ENCODE measurements around the gene PRR33.

Gene PRR33

DNA sequence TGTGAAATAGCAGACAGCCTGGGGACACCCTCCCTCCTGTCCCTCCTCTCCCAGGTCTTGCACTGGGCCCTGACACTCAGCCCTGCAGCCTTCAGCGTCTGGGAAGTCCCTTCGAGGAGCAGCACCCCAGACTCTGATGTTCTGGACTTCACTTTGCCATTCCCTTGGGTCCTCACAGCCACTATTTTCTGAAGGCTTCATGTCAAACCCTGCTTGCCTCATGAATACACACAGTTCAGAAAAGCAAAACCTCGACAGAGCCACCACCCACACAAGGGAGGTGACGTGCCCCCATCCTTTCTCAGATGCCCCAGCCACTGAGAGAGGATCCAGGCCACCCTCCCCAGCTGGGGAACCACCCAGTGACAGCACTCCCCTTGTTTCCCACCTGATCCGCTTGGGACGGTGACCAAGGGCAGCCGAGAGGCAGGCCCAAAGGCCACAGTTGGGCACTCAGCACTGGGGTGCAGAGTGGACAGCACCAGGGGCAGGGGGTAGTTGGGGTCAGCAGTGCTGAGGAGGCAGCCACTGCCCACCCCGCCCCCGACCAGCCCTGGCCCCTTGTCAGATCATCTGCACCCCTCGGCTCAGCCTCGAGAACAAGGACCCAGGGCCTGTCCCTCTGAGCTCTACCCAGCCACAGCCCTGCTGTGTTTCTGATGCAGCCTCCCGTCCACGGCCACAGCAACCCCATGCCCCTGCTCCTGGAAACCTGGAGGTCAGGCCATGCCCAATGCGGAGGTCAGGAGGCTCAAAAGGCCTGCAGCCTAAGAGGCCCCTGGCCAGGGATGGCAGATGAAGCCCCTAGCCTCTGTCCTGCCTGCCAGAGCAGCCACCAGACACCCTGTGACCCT, 24.7 kb upstream of the PRR33 start:
- no peak for DNase-seq

DNA sequence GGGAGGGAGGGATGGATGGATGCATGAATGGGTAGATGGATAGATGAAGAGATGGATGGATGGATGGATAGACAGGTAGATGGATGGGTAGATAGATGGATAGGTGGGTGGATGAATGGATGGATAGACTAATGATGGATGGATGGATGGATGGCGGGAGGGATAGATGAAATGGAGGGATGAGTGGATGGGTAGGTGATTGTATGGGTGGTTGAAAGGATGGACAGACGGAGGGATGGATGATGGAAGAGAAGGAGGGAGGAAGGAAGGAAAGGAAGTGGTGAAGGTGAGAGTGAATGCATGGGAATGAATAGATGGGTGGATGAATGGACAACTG, 24.1 kb upstream of the PRR33 start:
- DNase-seq, result no peak

DNA sequence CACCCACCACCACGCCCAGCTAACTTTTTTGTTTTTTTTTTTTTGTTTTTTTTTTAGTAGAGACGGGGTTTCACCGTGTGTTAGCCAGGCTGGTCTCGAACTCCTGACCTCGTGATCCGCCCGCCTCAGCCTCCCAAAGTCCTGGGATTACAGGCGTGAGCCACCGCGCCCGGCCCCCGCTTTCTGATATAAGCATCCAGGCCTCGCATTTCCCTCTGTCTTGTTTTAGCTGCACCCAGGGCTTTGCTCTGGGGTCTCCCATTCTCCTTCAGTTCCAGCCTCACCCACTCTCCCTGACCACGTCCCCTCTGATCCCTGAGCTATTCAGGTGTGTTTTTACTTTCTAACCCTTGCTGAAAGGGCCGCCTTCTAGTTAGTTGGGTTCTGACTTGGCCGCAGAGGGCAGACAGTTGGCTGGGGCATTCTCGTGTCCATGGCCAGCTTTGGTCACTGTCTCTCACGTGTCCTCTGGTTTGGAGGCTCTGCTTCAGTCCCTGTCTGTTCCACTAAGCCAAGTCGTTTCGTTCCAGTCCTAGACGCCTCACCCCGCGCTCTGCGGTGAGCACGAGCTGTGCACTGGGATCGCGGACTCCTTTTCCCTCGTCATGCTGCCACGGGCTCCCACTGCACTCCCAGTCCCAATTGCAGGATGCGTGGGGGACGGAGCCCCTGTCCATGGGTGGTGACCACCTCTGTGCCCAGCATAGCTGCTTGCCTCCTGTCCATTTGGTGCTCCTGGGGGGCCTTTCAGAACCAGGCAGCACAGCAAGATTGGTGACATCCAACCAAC, 21.8 kb upstream of the PRR33 start:
- DNase-seq, result no peak

DNA sequence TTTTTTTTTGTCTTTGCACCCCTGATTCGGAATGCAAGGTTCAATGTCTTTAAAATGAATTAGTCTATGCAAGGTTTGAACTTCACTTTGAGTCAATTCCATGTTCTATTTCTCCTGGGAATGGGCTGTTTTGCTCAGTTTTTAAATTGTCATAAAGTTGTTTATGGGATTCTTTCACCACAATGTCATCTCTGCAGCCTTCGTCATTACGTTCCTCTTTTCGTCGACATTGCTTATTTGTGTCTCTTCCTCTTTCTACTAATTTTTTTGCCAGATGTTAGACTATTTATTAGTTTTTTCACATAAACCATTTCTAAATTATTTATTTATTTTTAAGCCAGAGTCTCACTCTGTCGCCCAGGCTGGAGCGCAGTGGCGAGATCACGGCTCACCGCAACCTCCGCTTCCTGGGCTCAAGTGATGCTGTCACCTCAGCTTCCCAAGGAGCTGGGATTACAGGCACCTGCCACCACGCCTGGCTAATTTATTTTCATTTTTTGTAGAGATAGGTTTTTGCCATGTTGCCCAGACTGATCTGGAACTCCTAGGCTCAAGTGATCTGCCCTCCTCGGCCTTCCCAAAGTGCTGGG, 20.7 kb upstream of the PRR33 start:
- no peak for DNase-seq

DNA sequence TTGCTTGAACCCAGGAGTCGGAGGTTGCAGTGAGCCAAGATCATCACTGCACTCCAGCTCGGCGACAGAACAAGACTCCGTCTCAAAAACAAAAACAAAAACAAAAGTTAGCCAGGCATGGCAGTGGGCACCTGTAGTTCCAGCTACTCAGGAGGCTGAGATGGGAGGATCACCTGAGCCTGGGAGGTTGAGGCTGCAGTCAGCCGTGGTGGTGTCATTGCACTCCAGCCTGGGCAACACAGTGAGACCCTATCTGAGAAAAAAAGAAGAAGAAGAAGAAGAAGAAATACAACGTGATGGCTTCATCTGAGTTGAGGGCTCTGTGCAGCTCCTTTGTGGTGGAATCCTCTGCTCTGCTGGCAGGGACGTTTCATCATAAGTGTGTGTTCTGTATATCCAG, 17.8 kb upstream of the PRR33 start:
- DNase-seq, result no peak

DNA sequence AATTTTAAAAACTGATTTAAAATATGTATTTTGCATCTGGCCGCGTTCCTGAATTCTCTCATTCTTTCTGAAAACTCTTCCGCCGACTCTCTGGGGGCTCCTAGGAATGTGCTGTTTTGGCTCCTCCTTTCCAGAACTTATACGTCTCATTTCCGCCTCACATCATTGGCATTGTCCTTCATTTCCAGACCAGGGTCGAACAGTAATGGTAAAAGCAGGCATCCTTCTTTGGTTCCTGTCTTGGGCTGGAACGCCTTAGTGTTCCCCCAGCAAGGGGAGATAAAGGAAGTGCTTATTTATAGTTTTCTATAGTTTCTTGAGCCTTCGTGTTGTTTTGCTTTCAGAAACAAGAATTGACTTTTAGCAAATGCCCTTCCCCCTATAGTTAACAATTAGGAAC, 16.9 kb upstream of the PRR33 start:
- no peak for DNase-seq

DNA sequence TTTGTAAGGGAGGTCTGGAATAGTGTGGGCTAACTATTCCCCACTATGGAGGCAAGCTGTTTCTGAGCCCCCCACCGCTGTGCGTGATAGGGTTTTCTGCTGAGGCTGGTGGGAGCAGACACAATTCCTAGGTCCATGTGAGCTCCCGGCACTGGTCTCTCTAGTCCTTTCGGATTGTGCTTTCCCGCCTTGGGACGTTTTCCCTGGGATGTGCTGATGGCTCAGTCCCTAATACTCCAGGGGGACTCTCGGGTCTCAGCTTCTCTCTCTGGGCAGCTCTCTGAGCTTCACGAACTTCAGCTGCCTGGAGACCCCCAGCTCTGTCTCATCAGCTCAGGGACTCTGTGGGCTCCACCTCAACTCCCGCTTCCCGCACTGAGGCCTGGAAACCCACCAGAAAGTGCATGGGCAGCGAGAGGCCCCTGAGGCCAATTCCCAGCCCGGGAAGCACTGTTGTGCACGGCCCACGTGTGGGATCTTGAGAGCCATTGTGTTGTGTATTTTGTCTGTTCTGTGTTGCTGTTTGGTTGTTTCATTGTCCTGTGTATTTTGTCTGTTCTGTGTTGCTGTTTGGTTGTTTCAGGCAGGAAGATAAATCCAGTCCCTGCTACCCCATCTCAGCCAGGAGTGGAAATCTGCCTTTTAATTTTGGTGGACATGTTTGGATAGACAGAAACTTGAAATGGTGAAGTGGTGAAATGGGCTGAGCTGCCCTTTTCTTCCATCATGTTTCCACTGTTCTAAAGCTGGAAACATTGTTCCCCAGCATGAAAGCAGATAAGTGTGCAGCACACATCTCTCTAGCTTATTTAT, 15.1 kb upstream of the PRR33 start:
- no peak for DNase-seq

DNA sequence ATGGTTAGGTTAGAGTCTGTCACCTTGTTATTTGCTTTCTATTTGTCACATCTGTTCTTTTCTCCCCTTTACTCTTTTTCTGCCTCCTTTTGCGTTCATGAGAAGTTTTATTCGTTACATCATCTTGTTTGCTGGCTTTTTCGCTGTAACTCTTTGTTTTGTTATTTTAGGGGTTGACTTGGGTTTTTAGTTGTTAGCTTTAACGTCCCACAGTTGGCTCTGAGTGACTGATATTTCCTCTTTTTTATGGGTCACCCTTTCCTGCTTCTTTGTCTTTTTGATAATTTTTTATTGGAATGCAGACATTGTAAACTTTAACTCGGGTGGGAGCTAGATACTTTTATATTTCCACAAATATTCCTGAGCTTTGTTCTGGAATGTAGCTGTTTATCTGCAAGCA, 14.5 kb upstream of the PRR33 start:
- DNase-seq, result no peak

DNA sequence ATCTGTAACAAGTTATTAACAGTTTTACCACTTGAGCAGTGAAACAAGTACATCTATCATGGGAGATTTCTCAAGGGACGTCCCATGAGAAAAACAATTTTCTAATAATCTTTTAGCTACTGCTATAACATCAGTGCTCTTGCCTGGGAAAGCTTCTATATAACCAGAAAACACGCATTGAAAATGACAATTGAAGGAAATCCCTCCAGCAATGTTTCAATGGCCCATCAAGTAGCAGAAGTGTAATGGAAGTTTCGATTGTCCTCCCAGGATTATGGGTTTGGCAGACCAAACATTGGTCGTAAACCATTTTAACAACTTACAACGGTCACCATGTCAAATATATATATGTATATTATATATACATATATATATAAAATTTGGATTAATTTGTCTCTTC, 8.0 kb upstream of the PRR33 start:
- no peak for DNase-seq

DNA sequence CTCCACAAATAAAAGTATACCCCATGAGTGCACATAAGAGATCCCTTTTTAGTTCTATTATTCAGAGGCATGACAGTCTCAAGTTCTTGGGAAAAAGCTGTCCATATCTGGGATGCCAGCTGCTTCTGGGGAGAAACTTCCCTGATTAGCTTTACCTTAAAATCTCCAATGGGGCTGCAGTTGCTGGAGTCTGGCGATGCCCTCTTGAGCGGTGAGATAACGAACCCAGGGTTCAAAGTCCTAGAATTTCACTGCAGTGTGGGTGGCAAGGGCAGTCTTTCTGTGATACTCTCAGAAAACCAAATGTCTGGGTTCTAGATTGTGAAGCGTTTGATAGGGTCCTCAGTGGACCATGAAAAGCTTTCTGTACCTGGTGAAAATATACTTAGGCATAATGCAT, 7.4 kb upstream of the PRR33 start:
- no peak for DNase-seq

DNA sequence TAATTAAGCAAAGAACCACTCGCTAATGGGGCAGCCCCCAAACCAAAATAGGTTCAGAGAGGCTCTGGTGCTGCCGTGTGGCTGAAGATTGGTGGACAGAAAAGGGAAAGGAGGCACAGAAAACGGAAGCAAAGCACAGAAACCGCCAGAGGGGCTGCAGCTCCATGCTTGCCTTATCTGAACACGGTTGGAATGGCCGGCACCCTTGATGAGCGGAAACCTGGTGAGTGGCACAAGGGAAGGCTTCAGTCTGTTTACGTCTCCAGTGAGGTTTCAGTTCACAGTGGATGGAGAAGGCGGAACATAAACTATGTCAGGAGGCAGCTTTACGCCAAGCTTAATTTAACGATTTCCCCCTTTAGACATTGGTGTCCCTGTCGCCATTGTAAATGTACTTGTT, 5.2 kb upstream of the PRR33 start:
- no peak for DNase-seq

DNA sequence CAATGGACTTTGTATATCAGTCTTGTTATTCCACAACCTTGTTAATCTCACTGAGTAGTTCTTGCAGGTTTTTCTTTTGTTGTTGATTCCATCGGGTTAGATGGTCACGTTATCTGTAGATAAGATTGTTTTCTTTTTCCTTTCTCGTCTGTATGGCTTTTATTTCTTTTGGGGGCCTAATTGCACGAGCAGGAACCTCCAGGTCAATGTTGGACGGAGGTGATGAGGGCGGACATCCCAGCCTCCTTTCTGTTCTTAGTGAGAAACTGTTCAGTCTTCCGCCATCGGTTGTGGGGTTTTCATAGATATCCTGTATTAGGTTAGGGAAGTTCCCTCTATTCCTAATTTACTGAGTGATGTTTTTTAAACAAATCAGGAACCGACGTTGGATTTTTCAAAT, 4.8 kb upstream of the PRR33 start:
- no peak for DNase-seq

DNA sequence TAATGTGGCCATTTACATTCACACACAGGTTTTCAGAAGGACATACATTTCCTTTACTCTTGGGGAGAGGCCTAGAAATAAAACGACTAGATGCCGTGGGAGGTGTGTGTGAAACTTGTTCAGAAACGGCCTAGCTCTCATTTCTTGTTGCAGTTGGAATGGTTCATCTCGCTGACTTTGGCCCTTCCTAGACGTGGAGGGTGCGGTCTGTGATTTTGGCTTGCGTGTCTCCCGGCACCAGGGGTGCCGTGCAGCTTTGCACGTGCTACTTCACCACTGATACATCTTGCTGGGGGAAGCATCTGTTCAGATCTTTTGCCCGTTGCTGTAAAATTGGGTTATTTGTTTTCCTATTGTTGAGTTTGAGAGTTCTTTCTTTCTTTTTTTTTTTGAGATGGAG, 3.1 kb upstream of the PRR33 start:
- DNase-seq, result no peak

DNA sequence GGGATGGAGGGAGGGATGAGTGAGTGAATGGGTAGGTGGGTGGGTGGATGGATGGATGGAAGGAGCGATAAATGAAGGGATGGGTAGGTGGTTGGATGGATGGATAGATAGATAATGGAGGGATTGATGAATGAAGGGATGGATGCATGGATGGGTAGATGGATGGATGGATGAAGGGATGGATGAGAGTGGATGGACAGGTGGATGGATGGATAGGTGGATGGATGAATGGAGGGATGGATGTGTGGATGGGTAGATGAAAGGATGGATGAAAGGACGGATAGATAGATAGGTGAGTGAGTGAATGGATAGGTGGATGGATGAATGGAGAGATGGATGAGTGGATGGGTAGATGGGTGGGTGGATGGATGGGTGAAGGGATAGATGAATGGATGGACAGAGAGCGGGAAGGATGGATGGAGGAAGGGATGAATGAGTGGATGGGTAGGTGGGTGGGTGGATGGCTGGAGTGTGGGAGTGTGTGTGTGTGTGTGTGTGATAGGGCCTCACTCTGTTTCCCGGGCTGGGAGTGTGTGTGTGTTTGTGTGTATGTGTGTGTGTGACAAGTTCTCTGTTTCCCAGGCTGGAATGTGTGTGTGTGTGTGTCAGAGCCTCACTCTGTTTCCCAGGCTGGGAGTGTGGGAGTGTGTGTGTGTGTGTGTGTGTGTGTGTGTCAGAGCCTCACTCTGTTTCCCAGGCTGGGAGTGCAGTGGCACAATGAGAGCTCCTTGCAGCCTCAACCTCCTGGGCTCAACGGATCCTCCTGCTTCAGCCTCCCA, 2.1 kb upstream of the PRR33 start:
- DNase-seq, result no peak

DNA sequence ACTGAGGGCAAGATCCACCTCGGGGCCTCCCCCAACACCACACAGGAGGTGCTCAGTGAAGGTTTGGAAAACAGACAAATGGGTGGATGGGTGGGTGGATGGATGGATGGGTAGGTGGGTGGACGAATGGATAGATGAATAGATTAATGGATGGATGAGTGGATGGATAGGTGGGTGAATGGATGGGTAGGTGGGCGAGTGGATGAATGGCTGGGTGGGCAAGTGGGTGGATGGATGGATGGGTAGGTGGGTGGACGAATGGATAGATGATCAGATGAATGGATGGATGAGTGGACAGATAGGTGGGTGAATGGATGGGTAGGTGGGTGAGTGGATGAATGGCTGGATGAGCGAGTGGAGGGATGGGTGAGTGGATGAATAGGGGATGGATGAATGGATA, 863 bp upstream of the PRR33 start:
- DNase-seq, result no peak

DNA sequence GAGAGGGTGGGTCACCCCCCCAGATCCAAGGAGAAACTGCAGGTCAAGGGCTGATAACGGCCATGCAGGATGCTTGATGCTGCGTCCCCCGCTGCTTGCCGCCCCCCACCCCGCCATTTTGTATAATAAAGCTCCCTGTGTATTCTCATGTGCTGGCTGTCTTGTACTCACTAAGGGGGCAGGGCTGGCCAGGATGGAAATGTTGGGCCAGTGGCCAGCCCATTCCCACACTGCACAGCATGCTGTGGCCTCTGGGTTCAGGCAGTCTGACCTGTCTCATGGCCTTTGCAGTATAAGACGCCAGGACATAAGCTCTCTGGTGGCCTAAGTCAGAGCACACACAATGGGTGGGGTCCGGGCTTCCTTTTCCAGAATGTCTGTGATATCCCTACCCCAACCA, 421 bp upstream of the PRR33 start:
- no peak for DNase-seq

DNA sequence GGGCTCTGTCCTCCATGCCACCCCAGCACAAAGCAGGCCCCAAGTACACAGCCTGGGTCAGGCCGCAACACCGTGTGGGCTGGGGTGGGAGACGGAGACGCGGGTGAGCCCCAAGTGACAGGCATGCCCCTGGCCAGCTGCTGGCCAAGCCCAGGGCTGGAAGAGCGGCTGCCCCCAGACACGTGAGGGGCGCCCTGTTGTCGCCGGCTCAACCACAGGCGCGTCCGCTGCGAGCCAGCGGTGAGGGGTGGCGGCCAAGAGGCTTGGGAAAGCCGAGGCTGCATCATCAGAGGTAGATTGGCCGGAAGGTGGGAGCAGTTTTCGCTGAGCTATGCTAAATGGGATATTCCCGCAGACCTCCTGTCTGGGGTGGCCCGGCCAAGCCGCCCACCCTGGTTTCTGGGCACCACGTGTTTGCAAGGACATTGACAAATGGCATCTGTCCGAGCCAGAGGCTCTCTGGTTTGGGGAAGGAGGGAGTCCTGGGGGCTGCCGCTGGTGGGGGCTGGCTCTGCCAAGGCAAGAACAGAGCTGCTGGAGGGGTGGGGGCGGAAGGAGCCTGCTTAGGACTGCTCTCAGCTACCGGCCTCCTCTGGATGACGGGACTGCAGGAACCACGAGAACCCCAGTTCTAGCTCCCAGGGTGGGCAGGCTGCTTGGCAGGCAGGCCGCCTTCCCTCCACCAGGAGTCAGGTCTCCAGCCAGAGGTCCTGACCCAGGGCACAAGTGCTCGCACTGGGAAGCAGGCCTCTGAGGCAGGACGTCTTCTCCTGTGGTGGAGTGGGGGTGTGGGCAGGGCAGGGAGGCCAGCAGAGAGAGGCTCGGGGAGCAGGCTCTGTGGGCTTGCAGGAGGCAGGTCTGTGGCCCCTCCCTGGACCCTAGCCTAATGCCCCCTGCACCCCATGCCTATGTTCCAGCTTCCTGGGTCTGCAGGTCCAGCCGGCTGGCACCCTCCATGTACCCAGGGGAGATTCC, 552 bp downstream of the PRR33 start:
- DNase-seq, result no peak

DNA sequence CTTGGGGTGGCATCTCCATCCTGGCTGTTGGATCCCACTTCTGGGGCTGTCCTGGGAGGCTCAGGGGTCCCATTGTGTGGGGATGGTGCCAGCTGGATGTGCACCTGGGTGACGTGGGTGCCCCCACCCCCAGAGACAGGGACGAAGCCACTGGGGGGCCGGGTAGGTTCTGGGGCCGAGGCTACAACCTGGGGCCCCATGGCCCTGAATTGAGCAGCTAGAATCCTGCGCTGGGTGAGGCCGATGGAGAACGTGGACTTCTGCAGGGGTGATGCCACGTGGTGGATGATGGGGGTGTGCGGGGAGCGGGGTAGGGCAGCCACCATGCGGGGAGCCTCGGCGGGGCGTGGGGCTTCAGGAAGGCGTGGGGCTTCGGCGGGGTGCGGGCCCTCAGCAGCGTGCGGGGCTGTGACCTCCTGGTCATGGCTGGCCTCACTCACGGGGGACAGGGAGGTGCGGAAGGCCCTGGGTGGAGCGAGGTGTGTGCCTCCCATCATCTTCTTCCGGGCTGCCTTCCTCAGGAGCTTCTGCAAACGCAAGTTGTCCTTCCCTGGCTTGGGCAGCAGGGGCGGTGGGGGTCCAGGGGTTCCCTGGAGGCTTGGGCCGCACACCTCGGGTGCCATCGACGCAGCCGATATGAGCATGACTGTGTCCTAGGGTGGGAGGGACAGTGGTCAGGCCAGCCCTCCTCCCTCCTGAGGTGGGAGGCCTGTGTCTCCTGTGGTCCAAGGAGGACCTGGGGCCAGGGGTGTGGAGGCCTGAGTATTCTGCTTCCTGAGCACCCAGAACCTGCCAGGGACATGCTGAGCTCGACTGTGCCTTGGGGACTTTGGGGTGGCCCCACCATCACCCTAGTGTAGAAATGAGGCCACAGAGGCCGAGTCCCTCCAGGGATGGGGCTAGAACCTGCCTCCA, 1.5 kb downstream of the PRR33 start:
- no peak for DNase-seq

DNA sequence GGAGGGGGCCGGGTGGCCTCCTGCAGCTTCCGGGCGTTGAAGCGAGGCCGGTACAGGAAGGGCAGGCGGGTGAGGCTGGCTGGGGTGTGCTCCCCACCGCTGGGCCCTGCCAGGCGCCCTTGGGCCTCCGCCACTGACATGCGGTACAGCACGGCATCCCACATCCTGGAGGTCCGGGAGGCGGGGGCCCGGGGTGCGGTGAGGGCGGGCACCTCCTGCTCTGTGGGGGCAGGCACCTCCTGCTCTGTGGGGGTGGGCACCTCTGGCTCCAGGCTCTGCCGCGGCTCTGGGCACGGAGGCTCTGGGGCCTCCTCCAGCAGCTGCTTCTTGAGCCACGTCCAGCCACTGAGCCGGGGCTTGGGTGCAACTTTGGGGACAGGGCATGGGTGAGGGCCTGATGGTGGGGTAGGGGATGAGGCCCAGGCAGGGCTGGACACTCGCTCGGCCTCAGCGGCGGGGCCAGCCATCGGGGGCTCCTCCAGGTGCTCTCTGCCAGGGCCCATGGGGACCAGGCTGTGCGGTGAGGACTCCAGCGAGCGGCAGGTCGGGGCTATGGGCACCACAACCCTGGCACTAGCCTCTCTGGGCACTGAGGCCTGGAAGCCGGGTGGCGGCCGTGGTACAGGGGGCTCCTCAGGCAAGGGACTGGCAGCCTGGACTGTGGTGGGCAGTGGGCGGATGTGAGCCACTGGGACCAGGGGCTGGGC, 2.3 kb downstream of the PRR33 start:
- DNase-seq, result no peak

DNA sequence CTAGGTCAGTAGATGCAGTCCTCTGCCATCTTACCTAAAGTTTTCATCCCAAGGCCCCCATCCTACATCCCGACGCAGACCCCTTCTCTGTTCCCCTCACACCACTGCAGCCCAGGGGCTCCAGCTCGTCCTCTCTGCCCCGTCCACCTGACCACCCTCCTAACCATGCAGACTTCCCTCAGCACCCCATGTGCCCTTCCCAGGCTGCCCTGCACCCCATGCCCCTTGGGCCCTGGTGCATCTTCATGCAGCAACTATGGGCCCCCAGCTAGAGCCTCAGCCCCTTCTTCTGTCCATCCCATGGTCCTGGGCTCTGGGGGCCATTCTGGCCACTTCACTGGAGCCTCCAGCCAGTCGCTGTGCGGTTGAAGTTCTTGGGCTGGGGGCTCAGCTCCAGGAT, 2.9 kb downstream of the PRR33 start:
- no peak for DNase-seq

All from NCI-H2029 (cell line).